Measurements from ENCODE around the gene AGO1. TPM values are rescaled to one million over a fixed set of nuclear protein-coding genes. Genes with fewer than 3 reads are reported as not detected.

Gene AGO1
- total and polyA plus RNA-seq, 2 of the 13 experiments (the other 11 are each of a cell fraction or from before 2014, with no cell fraction given): 9.2 to 18.6 TPM

DNA sequence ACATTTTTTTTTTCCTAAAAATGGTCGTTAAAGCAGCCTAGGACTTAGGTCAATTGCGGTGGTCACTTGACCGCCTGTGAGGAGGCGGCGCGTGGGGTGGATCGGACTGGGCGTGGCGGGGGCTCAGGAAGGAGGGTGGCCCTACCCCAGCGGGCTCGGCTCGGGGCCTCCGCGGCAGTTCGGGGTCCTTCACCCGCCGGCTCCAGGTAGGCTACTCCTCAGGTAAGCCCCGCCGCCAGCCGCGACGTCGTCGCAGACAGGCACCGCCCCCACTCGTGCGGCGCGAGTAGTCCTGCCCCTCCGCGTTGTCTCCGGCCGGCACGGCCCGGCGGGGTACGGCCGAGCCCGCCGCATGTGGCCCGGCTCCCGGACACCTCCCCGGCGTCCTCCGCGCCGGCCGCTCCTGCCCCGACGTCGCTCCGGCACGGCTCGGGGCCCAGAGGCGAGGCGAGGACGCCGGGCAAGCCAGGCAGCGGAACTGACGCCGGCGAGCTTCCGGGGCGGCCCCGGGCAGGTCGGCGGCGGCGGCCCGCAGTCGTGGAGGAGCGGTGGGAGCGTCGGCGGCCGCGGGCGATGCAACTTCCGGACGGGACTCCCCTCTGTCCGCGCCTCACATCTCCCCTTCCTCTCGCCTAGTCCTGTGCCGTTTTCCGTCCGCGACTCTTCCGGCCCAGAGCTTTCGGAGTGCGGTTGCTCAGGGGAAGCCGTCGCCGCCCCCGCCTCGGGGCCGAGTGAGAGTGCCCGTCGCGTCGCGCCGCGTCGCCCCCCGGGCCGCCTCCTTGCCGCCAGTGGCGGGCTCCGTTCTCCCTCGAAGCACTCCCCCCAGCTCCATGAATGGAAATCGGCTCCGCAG lies 47.8 kb downstream of the AGO1 start, which contains the start of gene AGO3 (continued):
- TF ChIP-seq, protein P1, sequence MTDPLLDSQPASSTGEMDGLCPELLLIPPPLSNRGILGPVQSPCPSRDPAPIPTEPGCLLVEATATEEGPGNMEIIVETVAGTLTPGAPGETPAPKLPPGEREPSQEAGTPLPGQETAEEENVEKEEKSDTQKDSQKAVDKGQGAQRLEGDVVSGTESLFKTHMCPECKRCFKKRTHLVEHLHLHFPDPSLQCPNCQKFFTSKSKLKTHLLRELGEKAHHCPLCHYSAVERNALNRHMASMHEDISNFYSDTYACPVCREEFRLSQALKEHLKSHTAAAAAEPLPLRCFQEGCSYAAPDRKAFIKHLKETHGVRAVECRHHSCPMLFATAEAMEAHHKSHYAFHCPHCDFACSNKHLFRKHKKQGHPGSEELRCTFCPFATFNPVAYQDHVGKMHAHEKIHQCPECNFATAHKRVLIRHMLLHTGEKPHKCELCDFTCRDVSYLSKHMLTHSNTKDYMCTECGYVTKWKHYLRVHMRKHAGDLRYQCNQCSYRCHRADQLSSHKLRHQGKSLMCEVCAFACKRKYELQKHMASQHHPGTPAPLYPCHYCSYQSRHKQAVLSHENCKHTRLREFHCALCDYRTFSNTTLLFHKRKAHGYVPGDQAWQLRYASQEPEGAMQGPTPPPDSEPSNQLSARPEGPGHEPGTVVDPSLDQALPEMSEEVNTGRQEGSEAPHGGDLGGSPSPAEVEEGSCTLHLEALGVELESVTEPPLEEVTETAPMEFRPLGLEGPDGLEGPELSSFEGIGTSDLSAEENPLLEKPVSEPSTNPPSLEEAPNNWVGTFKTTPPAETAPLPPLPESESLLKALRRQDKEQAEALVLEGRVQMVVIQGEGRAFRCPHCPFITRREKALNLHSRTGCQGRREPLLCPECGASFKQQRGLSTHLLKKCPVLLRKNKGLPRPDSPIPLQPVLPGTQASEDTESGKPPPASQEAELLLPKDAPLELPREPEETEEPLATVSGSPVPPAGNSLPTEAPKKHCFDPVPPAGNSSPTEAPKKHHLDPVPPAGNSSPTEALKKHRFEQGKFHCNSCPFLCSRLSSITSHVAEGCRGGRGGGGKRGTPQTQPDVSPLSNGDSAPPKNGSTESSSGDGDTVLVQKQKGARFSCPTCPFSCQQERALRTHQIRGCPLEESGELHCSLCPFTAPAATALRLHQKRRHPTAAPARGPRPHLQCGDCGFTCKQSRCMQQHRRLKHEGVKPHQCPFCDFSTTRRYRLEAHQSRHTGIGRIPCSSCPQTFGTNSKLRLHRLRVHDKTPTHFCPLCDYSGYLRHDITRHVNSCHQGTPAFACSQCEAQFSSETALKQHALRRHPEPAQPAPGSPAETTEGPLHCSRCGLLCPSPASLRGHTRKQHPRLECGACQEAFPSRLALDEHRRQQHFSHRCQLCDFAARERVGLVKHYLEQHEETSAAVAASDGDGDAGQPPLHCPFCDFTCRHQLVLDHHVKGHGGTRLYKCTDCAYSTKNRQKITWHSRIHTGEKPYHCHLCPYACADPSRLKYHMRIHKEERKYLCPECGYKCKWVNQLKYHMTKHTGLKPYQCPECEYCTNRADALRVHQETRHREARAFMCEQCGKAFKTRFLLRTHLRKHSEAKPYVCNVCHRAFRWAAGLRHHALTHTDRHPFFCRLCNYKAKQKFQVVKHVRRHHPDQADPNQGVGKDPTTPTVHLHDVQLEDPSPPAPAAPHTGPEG (CRISPR knock-in tag; IDR thresholded peaks at IDR 0.05): peak; percentile 70; the same call in 1 of the 2 replicates
- TF ChIP-seq, protein P2, sequence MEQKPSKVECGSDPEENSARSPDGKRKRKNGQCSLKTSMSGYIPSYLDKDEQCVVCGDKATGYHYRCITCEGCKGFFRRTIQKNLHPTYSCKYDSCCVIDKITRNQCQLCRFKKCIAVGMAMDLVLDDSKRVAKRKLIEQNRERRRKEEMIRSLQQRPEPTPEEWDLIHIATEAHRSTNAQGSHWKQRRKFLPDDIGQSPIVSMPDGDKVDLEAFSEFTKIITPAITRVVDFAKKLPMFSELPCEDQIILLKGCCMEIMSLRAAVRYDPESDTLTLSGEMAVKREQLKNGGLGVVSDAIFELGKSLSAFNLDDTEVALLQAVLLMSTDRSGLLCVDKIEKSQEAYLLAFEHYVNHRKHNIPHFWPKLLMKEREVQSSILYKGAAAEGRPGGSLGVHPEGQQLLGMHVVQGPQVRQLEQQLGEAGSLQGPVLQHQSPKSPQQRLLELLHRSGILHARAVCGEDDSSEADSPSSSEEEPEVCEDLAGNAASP (CRISPR knock-in tag; IDR thresholded peaks at IDR 0.05; ENCODE audit: borderline replicate concordance): no peak
- TF ChIP-seq ZNF264 (CRISPR knock-in tag; IDR thresholded peaks at IDR 0.05): no peak
- TF ChIP-seq, protein P3, sequence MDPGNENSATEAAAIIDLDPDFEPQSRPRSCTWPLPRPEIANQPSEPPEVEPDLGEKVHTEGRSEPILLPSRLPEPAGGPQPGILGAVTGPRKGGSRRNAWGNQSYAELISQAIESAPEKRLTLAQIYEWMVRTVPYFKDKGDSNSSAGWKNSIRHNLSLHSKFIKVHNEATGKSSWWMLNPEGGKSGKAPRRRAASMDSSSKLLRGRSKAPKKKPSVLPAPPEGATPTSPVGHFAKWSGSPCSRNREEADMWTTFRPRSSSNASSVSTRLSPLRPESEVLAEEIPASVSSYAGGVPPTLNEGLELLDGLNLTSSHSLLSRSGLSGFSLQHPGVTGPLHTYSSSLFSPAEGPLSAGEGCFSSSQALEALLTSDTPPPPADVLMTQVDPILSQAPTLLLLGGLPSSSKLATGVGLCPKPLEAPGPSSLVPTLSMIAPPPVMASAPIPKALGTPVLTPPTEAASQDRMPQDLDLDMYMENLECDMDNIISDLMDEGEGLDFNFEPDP (CRISPR knock-in tag; conservative IDR thresholded peaks at IDR 0.05): no peak
- no peak for TF ChIP-seq SP5 (CRISPR knock-in tag; IDR thresholded peaks at IDR 0.05; ENCODE audit: borderline replicate concordance, low read depth)
- TF ChIP-seq KDM3A (CRISPR knock-in tag; IDR thresholded peaks at IDR 0.05; ENCODE audit: low read depth): peak; percentile 25; the same call in 1 of the 2 replicates
- TF ChIP-seq ZNF431 (CRISPR knock-in tag; IDR thresholded peaks at IDR 0.05; ENCODE audit: borderline replicate concordance, low read depth): peak; percentile 73
- TF ChIP-seq, protein P4, sequence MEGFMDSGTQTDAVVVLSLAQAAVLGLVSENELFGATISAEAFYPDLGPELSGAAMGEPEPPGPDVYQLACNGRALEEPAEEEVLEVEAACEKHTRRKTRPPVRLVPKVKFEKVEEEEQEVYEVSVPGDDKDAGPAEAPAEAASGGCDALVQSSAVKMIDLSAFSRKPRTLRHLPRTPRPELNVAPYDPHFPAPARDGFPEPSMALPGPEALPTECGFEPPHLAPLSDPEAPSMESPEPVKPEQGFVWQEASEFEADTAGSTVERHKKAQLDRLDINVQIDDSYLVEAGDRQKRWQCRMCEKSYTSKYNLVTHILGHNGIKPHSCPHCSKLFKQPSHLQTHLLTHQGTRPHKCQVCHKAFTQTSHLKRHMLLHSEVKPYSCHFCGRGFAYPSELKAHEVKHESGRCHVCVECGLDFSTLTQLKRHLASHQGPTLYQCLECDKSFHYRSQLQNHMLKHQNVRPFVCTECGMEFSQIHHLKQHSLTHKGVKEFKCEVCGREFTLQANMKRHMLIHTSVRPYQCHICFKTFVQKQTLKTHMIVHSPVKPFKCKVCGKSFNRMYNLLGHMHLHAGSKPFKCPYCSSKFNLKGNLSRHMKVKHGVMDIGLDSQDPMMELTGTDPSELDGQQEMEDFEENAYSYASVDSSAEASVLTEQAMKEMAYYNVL (CRISPR knock-in tag; IDR thresholded peaks at IDR 0.05; ENCODE audit: borderline replicate concordance): peak; percentile 63; the same call in 1 of the 2 replicates
- peak; percentile 10; the same call in 1 of the 2 replicates for TF ChIP-seq ARID2 (CRISPR knock-in tag; IDR thresholded peaks at IDR 0.05; ENCODE audit: borderline replicate concordance)
- peak; percentile 25 for TF ChIP-seq ZNF564 (CRISPR knock-in tag; IDR thresholded peaks at IDR 0.05)
- TF ChIP-seq, protein P5, sequence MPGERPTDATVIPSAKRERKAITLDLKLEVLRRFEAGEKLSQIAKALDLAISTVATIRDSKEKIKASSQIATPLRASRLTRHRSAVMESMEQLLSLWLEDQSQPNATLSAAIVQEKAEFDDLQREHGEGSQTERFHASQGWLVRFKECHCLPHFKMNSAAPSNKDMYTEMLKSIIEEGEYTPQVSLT (CRISPR knock-in tag; IDR thresholded peaks at IDR 0.05; ENCODE audit: borderline replicate concordance, low read depth): no peak
- peak; percentile 78 for TF ChIP-seq SKI (IDR thresholded peaks at IDR 0.05; ENCODE audit: partially characterized antibody)
- no peak for TF ChIP-seq SMAD3 (CRISPR knock-in tag; IDR thresholded peaks at IDR 0.05)
- TF ChIP-seq HOXD1 (CRISPR knock-in tag; IDR thresholded peaks at IDR 0.05): no peak
